Measurements from ENCODE around the gene SLC4A2.

Gene SLC4A2

DNA sequence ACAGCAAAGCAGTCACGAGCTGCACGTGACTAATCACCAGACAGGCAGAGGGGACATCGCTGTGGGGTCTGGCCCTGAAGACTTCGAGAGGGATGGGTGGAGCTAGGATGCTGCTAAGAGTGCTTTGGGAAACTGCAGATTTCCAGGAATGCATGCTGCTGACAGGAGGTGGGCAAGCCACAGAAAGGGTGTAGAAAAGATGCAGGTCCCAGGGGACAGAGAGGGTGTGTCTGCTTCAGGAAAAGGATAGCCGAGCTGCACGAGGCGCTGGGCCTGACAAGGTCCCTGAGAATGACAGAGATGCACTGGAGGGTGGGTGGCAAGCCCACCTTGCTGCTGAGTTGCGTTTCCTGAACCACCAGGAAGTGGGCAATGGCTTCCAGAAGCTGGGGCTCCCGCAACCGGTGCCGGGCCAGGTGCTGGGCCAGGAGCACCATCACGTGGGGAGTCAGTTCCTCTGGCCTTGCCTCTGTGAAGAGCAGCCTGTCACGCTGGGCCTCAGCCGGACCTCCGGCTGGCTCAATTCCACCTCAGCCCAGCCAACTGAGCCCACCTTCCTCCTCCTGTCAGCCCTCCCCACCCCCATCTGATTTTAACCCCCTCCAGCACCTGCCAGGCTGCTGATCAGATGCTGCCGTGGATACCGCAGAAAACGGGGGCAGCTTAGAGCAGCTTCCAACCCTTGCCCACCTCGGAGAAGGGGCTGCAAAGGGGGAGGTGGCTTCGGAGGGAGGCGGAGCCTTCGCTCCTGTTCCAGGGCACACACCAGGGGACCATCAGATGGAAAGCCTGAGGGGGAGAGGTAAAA lies 19.0 kb downstream of the SLC4A2 start:
- no peak for DNase-seq (ENCODE audit: extremely low read depth in 1 of 2, low read depth in 1 of 2)

DNA sequence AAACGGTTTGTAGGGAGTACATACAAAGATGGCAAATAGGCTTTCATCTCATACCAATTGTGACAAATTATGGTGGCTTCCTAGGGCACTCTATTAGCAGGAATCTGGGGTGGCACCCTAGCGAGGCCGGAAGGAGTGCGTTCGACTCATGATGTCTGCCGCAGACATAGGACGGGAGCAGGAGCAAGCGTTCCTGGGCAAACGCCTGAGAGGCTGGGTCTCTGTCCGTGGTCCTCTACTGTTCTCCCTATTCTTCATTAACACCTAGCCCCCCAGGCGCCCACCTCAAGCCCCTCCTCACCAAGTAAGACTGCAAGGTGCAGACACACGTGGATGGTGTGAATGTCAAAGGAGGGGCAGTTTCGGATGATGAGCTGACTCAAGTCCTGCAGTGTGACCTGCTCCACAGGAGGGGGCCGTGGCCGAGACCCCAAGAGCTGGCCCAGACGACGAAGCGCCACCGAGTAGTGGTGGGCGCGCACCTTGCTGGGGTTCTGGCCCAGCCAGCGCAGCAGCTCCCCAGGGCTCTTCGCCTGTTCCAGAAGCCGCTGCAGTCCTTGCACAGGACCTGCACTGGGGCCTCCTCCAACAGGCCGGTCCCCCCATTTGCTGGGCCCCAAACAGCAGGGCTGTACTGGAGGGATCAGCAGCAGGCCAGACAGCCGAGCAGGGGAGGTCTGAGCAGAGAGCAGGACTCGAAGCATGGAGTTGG lies 20.0 kb downstream of the SLC4A2 start:
- no peak for DNase-seq (ENCODE audit: extremely low read depth in 1 of 2, low read depth in 1 of 2)

DNA sequence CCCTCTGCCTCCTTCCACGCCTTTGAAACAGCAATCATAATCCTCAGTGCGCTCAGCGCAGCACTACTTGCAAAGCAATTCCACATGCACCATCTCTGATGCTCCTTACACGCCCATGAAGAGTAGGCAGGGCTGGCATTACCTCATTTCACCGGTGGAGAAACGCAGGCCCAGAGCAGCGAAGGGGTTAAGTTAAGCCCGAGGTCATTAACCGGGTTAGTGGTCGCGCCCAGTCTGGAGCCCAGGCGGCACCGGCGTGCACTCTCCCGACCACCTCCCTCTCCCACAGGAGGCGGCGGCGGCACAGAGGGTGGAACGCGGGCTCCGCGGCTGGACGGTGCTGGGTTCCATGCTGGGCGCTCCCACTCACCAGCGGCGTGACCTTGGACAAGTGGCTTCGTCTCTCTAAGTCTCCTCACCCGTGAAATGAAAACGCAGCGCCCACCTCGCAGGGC lies 20.7 kb downstream of the SLC4A2 start:
- no peak for DNase-seq (ENCODE audit: extremely low read depth in 1 of 2, low read depth in 1 of 2)

DNA sequence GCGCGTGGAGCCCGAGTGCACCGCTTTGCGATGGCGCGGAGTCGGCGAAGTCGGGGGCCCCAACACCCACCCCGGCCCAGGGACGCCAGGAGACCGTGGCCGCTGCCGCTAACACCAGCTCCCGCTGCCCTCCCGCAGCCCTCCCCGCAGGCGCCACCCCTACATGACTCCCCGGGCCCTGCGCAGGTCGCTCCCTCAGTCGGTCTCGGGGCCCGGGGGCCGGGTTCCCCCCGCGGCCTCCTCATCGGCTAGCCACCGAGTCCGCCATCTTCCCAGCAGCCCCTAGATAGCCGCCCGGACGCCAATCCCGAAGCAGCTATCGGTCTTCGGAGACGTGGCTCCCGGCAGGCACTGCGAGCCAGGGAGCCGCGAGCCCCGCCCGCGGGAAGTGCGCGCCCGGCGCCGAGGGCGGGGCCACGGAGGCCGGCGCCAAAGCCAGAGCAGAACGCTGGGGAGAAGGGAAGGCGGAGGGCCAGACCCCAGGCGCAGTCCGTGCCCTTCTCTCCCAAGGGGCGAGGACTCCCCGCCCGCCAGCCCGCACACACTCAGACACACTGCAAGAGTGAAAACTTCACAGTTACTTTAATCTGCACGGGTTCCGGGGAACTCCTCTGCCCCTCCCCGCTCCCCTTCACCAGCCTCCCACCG lies 21.3 kb downstream of the SLC4A2 start, which contains the start of gene FASTK:
FASTK (minus strand) TSS at position 288 of the 648 bp plus-strand sequence; CDS start at position 245, 43 bp downstream.
- peak; percentile 80 to 83 for DNase-seq (ENCODE audit: extremely low read depth in 1 of 2, low read depth in 1 of 2)

DNA sequence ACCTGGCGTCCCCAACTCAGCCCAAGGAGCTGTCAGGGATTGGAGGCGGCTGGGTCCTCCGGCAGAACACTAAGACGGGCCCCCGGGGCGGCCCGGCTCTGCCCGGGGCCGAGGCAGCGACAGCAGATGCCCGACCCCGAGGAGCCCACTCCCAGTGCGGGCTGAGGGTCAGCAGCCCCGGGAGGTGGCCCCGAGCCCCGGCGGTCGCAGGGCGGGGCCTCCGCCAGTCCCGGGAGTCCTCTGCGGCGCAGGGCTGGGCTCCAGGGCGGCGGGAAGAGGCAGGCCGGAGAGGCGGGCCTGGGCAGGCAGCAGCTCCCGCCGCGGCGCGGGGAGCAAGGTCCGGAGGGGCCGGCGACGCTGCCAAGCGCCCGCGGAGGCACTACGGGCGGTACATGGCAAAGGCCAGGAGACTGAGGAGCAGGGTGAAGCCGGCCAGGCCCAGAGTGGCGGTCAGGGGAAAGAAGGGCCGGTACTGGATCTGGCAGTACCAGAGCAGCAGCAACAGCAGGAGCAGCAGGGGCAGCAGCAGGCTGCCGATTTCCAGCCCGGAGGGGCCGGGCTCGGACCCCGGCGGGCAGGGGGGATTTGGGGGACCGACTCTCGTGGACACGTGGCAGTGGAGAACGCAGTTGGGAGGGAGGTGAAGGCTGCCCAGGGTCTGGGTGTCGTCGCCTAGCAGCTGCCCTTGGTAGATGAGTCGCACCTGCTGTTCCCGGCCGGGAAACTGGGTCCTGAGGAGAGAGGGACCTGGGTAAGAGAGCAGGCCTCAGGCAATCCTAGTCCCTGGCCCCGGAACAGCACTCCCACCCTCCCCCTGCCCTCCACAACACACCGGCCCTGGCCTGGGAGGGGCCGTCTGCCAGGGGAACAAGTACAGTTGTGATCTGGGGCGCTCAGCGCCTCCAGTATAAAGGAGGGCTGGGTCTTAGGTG lies 22.0 kb downstream of the SLC4A2 start:
- no peak for DNase-seq (ENCODE audit: extremely low read depth in 1 of 2, low read depth in 1 of 2)

DNA sequence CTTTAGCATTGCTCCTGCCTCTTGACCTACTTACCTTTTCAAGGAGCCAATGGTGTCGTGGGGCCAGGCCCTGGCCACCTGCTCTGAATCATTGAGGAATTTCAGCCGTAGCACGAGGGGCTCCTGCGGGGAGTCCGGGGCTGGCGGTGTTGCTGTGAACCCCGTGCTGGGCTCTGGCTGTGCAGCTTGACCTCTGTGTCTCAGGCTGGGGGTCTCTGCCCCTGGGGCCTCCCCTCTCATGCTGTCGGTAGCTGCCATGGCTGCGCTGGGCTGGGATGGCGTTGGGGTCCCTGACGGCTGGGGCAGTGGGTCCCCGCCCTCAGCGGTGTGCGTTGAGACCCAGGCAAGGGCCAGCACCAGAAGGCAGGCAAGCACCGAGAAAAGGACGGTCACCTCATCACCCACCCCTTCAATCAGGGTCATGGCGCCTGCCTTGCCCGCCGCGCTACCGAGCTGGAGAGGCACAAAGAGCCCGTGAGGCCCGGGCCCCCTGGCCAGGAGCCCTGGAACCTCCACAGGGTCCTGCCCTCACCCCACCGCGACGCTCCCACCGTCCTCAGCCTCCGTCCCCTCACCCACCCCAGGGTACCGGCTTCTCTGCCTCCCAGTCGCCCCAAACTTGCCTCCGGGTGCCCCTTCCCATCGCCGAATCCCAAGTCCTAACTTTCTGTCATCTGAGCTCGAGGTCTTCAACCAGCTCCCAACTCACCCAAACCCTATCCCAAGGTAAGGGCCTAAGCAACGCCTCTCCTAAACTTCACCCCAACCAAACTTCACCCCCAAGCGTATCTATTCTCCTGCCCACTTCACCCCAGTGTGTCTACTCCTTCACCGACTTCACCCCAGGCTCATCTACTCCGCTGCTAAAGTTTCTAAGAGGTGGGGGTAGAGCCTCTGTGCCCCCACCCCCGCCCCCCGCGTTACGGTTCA lies 23.0 kb downstream of the SLC4A2 start:
- no peak for DNase-seq (ENCODE audit: extremely low read depth in 1 of 2, low read depth in 1 of 2)

DNA sequence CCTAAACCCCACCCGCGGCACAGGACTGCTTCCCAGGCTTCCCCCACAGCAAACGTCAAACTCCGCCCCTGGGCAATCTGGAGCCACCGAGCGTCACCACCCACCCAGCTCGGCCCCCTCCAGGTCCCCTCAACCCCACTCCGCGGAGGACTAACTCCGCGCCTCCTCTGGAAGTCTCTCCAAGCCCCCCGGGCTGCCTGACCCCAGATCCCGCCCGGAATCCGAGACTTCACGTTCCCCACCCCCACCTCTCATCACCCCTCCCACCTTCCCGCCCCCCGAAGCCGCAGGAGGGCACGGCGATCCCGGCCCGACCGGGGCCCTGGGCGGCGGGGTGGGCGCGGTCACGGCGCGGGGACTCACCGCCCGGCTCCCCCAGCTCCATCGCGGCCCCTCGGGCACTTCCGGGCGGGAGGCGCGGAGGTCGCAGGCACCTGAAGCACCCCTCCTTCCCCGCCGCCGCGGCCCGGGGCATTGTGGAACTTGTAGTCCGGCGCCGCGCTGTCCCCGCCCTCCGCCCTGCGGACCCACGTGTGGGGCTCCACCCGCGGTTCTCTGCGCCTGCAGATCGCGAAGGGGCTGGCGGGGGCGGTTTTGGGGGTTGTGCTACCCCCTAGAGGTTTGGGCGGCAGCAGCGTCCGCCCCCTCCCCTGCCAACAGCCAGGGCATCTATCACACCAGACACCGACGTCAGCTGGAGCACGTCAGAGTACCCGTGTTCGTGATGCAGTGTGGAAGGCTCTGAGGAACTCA lies 23.9 kb downstream of the SLC4A2 start, which contains the start of gene TMUB1:
TMUB1 (minus strand) TSS at position 423 of the 753 bp plus-strand sequence. CDS start 930 bp downstream, outside the sequence.
- DNase-seq (ENCODE audit: extremely low read depth in 1 of 2, low read depth in 1 of 2), result peak; percentile 70 to 80

DNA sequence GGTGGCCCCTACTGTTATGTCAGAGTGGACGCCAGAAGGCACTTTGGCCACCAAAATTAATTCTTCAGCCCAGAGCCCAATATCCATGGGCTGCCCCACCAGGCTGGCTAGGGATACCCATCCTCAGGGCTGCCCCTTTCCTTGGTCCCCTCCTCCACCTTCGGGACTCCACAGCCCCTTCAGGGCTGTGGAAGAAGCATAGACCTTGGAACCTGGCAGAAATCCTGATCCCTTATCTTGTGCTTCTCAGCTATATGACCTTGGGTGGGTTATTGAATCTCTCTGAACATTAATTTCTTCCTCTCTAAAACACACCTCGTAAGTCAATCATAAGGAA lies 24.4 kb downstream of the SLC4A2 start:
- no peak for DNase-seq (ENCODE audit: extremely low read depth in 1 of 2, low read depth in 1 of 2)

DNA sequence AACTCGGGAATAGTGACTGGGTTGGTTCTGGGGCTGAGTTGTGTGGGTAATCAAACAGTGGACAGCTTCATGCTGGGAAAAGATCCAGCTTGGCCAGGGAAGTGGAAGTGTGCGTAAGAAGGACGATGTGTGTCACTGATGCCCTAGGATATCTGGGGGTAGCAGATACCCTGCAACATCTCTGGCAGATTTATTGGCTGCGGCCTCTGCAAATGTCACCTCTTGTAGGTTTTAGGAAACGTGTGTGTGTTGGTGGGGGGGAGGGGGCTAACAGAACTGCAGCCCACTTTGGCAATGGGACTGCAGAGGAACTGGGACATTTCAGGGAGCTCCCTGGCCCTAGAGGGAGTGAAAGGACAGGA lies 25.9 kb downstream of the SLC4A2 start:
- no peak for DNase-seq (ENCODE audit: extremely low read depth in 1 of 2, low read depth in 1 of 2)

DNA sequence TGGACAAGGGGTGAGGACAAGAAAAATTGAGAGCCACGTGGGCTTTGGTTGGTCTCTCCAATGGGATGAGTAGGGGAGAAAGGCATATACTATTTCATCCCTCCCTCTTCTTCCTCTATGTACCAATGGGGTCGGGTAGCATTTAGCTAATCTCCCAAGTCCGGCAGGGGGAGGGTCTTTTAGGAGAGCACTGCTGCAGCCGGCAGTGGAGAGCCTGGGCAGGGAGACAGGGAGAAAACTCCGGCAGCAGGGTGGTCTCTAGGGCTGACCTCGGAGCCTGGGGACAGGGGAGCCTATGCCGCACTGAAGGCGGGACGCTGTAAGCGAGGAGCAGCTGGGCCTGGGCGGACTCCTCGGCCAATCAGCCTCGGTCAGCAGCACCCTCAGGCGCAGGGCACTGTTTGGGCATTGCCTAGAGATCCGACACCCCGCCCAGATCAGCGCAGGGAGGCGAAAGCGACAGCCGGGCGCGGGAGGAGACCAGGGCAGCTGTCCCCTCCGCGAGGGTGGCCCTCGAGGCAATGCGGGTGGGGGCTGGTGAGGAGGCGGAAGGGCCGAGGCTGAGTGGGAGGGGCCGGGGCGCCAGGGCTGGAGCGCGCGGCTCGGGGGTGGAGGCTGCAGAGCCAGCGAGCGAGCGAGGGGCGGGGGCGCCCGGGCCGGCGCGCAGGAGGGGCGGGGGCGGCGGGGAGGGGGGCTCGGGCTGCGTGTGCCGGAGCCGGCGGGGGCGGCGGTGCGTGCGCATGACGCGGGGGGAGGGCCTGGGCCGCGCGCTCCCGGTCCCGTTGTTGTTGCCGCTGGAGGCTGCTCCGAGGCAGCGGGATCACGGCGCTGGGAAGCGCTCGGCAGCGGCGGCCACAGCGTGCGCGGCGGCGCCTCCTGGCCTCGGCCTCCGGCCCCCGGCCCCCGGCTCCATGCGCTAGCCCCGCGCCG lies 26.6 kb downstream of the SLC4A2 start, which contains the start of gene AGAP3:
AGAP3 (plus strand) TSS at position 785 of the 930 bp plus-strand sequence. CDS start 267 bp downstream, outside the sequence.
- peak in 1 of 2 donors; percentile 22 for DNase-seq (ENCODE audit: extremely low read depth in 1 of 2, low read depth in 1 of 2)

DNA sequence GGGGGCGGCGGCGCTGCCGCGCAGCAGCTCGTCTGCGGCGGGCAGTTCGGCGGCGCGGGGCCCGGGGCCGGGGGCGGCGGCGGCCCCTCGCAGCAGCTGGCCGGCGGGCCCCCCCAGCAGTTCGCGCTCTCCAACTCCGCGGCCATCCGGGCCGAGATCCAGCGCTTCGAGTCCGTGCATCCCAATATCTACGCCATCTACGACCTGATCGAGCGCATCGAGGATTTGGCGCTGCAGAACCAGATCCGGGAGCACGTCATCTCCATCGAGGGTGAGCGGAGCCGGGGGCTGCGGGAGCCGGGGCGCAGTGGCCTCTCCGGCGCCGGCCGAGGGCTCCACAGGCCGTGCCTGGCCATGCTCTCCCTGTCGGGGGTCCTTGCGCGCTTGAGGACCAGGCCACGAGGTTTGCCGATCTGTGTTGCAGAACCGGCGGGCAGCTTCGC lies 27.4 kb downstream of the SLC4A2 start:
- no peak for DNase-seq (ENCODE audit: extremely low read depth in 1 of 2, low read depth in 1 of 2)

DNA sequence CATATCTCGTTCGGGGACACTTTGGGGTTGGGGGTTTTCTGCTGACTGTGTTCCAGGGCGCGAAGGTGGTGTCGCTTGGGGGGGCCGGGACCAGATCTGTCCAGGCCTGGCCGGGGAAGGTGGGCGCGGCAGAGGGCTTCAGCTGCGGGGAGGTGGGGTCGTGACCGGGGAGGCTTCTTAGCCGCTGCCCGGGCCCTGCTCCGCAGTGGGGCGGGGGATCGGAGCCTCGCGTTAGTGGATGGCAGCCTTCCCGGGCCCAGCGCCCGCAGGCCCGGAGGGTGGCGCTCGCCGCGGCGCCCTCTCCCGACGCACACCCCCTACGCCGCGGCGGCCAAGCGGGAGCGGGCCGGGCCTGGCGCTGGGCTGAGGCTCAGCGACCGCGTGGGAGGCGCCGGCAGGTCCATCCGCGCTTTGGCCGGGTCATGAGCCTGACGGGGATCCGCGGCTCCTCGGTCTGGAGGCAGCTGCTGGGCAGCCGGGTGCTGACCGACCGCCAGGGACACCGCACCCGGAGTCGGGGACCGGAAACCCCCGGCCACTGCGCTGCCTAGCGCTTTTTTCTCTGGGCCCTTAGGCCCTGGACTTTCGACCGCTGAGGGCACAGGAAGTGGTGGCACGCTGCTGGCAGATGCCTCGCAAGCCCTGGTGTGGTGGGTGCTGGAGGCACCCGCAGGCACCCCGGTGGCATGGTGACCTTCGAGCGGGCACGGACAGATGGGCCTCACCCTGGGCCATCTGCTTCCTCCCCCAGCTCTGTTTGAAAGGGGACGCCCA lies 28.0 kb downstream of the SLC4A2 start:
- DNase-seq (ENCODE audit: extremely low read depth in 1 of 2, low read depth in 1 of 2), result no peak

DNA sequence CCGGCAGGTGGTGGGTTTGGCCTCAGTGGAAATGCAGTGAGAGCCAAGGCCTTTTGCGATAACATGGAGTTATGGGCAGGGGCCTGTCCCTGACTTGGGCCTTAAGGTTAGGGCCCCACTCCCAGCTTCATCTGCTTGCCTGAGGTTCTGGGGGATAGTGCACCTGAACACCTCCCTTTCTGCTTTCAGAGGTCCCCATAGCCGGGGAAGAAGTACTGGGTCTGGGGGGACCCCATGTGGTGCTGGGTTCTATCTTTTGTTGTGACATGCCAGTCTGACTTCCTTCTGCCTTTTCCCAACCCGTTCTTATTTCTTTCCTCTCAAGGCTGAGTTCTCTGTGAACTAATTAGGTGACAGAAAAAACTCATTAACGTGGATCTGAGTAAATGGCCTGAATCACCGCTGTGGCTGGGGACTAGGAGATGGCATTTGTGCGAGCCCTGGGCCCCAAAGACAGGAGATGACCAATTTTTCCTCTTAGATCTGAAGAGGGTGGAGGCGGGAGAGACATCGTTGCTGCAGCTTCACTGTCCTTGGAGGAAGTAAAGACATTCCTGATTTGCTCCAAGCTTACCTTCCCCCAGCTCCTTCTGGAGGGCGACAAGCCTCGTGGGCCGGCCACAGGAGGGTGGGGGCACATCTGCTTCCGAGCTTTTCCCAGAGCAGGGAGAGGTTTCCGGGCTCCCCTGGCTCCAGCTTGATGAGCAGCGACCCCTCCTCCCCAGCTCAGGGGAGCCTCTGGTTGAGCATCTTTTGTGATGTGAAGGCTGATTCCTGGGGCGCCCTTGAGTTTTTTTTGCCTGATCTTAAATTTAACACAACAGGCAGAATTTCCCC lies 28.8 kb downstream of the SLC4A2 start:
- DNase-seq (ENCODE audit: extremely low read depth in 1 of 2, low read depth in 1 of 2), result no peak

DNA sequence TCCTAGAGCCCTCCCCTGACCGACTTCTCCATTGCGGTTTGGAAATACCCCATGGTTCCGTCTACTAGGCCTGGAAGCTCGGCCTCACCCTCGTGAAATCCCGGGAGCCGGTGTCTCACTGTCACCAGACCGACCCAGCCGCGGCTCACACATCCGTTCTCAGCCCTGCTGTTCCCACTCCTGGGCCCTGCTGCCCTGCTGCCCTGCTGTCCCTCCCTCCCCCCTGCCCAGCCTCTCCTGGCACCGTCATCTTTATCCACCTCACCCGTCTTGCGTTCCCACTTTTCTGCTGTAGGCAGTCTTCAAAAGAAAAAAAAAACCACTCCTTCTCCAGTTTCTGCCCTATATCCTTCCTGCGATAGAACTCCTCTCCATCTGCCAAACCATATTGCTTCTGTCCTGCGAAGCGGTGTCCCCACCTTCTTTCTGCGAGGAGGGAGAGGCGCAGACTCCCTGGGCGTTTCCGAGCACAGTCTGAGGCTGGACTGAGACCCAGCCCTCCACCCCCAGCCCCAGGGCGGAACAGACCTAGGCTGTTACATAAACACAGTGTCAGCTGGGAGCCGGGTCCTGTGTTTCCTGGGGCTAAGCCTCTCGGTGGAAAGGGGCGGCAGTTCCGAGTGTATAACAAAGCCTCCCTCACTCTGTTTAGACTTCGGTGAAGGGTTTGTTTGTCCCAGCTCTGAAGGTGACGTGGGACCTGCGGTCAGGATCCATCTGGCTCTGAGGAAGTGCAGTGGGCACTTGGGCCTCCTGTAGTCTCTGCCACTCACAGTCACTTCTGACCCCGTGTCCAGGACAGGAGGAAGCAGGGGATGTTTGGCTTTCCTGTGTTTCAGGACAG lies 29.7 kb downstream of the SLC4A2 start:
- DNase-seq (ENCODE audit: extremely low read depth in 1 of 2, low read depth in 1 of 2), result no peak

Measured in stimulated activated CD8-positive, alpha-beta memory T cell treated with anti-CD3 and anti-CD28 coated beads, Interleukin-7, amount 100 ng/mL, for 48 hours (primary cell).